ENCODE results near the gene CABYR. TPM values are rescaled to one million over a fixed set of nuclear protein-coding genes. Genes with fewer than 3 reads are reported as not detected.

The CABYR gene
- polyA plus RNA-seq, 1 experiment = 11.7 TPM

DNA sequence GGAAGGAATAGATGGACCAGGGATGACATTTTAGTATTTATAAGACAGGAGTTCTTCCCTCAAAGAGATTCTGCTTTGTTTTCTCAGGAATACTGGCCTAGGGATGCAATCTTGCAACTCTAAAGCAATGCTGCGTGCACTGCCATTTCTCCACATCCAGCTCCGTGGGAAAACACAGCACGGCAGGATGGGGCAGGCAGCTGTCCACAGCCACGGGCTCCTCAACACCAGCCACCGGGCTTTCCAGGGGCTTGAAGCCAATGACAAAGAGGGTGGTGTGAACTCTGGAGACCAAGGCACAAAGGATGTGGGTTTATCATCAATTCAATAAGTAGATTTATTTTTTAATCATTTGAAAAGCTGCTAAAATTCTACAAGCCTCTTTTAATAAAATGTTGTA is 49.3 kb downstream of the CABYR start:
- CTCF ChIA-PET = interaction anchor here (2.0 kb wide), 1 partner anchor 11 kb away, joined by 14 read pairs; no protein-coding TSS in a partner anchor
- Histone ChIP-seq H3K4me3 (ENCODE audit: low read depth, low read length) (no peak overlapping the region), H3K27me3 (ENCODE audit: control insufficient read depth, insufficient read depth, low read length) (no peaks in the 10 kb centered on the region), H3K36me3 (ENCODE audit: control insufficient read depth, insufficient read depth, low read length) (no peaks in the 10 kb centered on the region)
- TF ChIP-seq, protein P1, sequence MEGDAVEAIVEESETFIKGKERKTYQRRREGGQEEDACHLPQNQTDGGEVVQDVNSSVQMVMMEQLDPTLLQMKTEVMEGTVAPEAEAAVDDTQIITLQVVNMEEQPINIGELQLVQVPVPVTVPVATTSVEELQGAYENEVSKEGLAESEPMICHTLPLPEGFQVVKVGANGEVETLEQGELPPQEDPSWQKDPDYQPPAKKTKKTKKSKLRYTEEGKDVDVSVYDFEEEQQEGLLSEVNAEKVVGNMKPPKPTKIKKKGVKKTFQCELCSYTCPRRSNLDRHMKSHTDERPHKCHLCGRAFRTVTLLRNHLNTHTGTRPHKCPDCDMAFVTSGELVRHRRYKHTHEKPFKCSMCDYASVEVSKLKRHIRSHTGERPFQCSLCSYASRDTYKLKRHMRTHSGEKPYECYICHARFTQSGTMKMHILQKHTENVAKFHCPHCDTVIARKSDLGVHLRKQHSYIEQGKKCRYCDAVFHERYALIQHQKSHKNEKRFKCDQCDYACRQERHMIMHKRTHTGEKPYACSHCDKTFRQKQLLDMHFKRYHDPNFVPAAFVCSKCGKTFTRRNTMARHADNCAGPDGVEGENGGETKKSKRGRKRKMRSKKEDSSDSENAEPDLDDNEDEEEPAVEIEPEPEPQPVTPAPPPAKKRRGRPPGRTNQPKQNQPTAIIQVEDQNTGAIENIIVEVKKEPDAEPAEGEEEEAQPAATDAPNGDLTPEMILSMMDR (IDR thresholded peaks at IDR 0.05; ENCODE audit: insufficient read depth, low read depth, low read length) = no peak
- no peak for DNase-seq (ENCODE audit: low read depth)
- POLR2A ChIA-PET = interaction anchor here (0.6 kb wide), 1 partner anchor 326 kb away, joined by 4 read pairs; no protein-coding TSS in a partner anchor

DNA sequence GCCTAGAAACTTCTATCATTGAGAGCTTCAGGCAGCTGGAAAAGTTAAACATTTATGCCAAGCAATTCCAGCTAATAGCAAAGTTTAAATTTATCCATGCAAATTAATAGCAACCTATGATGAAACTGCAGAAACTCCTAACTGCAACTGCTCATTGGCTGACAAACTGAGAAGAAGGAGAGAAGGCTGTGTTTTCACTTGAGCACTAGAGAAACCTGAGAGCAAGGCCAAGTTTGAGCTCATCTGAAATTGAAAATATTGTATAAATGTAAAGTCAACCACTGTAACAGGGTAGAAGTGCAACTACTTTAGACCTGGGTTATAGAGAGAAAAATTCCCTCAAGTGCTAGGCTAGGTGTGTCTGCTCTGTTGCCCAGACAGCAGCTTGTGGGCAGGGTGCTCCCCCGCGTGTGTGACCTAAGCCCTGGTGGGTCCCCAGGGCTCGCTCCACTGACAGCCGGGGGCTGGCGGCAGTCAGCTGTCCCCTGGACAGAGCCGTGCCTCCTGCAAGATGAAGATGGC is 50.2 kb downstream of the CABYR start:
- no peak for DNase-seq (ENCODE audit: low read depth)
- Histone ChIP-seq H3K4me3 (ENCODE audit: low read depth, low read length) (no peak overlapping the region), H3K36me3 (ENCODE audit: control insufficient read depth, insufficient read depth, low read length) (no peaks in the 10 kb centered on the region), H3K27me3 (ENCODE audit: control insufficient read depth, insufficient read depth, low read length) (no peaks in the 10 kb centered on the region)
- ChIA-PET CTCF (interaction anchor here (0.8 to 2.0 kb wide), 3 partner anchors 11 to 14 kb away, joined by 3 to 14 read pairs (median 4); no protein-coding TSS in a partner anchor), POLR2A (no interaction called here)
- TF ChIP-seq, protein P1 (IDR thresholded peaks at IDR 0.05; ENCODE audit: insufficient read depth, low read depth, low read length) = no peak

DNA sequence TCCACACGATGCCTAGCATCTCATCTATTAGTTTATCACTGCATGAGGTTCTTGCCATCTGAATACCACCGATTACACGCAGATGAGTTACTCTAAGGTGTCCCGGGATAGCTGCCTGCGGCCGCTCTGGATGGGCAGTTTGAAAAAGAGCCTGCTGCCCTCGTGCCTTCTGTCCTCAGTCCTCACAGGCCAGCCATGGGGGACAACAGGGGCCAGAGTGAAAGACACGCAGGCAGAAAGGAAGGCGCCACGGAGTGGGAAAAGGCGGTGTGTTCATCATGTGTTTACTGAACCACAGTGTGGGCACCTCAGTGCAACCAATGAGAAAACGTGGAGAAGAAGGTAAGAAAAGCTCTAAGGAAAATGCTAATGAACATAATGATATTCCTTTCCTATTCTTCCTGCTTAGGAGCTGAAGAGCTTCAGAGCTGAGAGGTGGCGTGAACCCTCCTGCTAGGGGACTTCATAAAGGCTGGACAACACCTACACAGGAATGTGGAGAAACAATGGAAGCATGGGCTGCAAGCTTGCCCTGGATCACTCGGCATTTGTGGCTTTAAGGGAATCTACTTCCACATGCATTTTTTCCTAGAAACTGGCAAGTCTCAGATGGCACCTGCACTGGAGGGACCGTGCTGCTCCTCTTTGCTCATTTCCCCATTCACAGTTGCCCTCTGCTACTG is 50.9 kb downstream of the CABYR start:
- TF ChIP-seq, protein P1 (IDR thresholded peaks at IDR 0.05; ENCODE audit: insufficient read depth, low read depth, low read length) = no peak
- Histone ChIP-seq H3K27me3 (ENCODE audit: control insufficient read depth, insufficient read depth, low read length) (no peaks in the 10 kb centered on the region), H3K36me3 (ENCODE audit: control insufficient read depth, insufficient read depth, low read length) (no peaks in the 10 kb centered on the region), H3K4me3 (ENCODE audit: low read depth, low read length) (no peak overlapping the region)
- ChIA-PET POLR2A (no interaction called here), CTCF (interaction anchor here (0.8 to 2.0 kb wide), 4 partner anchors 10 to 17 kb away, joined by 3 to 14 read pairs (median 4); no protein-coding TSS in a partner anchor)
- no peak for DNase-seq (ENCODE audit: low read depth)

DNA sequence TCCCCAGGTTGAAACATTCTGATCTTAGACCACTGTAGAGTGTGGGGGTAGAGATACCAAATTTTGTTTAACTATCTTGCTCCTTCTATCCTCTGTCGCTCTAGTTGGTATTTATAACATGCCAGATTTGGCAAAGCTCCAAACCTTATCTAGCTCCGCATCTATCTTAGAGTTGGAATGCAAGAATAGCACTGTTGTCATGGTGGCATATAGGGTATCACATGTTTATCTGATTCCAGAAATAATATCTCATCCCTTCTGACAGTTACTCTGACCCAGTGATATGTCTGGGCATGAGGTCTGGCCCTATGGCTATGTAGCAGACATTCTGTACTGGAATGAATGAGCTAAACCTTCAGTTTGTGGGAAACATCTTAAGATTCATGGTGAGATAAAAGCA is 51.7 kb downstream of the CABYR start:
- H3K27me3 ChIP-seq (ENCODE audit: control insufficient read depth, insufficient read depth, low read length) = no peaks in the 10 kb centered on the region
- H3K36me3 ChIP-seq (ENCODE audit: control insufficient read depth, insufficient read depth, low read length) = no peaks in the 10 kb centered on the region
- no peak for DNase-seq (ENCODE audit: low read depth)
- ChIA-PET CTCF (interaction anchor here (0.6 to 1.8 kb wide), 3 partner anchors 14 to 38 kb away, joined by 3 to 15 read pairs (median 3); no protein-coding TSS in a partner anchor), POLR2A (no interaction called here)
- no peak overlapping the region for H3K4me3 ChIP-seq (ENCODE audit: low read depth, low read length)
- TF ChIP-seq, protein P1 (IDR thresholded peaks at IDR 0.05; ENCODE audit: insufficient read depth, low read depth, low read length) = no peak

DNA sequence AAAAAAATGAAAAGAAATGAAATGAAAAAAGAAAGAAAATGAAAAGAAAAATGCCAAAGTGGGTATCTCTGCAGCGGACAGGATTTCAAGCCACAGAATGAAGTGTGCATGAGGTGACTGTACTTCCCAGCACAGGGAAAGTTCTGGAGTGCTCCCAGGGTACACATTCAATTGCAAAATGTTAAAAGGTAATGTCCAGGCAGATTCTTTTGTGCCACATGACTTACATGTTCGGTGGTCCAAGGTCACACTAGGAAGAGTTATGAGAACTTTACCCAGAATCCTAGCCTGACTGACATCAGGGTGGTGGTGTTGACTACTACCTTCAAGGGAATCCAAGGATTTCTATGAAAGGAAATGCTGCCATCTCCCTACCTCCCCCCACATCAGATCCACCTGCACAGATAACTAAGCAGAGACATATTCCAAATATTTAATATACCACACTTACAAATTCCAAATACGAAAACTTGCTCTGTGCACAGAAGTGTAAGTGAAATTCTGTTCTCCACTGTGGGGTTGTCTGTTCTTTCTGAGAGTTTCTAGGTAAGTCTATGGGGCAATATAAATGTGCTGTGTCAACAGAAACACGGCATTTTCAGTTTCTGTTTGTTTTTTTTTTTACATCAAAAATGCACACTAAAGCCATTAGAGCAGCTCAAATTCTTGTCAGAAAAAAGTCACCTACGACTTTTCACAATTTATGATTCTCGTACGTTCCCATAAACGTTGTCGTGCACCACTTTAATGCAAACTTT is 56.6 kb downstream of the CABYR start:
- ChIA-PET CTCF (no interaction called here), POLR2A (no interaction called here)
- TF ChIP-seq, protein P1 (IDR thresholded peaks at IDR 0.05; ENCODE audit: insufficient read depth, low read depth, low read length) = no peak
- DNase-seq (ENCODE audit: low read depth) = no peak
- Histone ChIP-seq H3K27me3 (ENCODE audit: control insufficient read depth, insufficient read depth, low read length) (no peaks in the 10 kb centered on the region), H3K36me3 (ENCODE audit: control insufficient read depth, insufficient read depth, low read length) (no peaks in the 10 kb centered on the region), H3K4me3 (ENCODE audit: low read depth, low read length) (no peak overlapping the region)

All from BJ (cell line).